ENCODE data around the gene ATP6V1E1. TPM values are rescaled to one million over a fixed set of nuclear protein-coding genes. Genes with fewer than 3 reads are reported as not detected.

ATP6V1E1 gene
- total RNA-seq, 2 donors from 2014 or later: 129 to 144 TPM

DNA sequence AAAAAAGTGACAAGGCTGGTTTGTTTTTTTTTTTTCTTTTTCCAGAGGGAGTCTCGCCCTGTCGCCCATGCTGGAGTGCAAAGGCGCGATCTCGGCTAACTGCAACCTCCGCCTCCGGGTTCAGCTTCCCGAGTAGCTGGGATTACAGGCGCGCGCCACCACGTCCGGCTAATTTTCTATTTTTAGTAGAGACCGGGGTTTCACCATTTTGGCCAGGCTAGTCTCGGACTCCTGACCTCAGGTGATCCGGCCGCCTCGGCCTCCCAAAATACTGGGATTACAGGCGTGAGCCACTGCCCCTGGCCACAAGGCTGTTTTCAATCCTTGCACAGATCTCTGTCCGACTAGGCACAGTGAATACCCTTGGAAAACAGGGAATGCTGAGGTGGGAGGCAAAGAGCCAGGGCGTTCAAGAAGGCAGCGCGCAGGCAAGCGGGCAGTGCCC is 566 bp downstream of the ATP6V1E1 start:
- Histone ChIP-seq H3K4me3 (ENCODE audit: low read length) (peak overlapping the region; percentile 96), H3K9ac (ENCODE audit: extremely low read depth, low read length, poor library complexity, severe bottlenecking) (peak overlapping the region; percentile 98), H3K27ac (ENCODE audit: low read depth, low read length) (no peak overlapping the region), H3K4me1 (ENCODE audit: control insufficient read depth, insufficient read depth, low read length) (no peaks in the 10 kb centered on the region), H3K9me3 (ENCODE audit: control insufficient read depth, low read length) (no peaks in the 10 kb centered on the region), H3K36me3 (ENCODE audit: control insufficient read depth, insufficient read depth, low read length) (peaks cover 7% of the 10 kb centered on the region), H3K27me3 (ENCODE audit: control insufficient read depth, insufficient read depth, low read length, poor library complexity, severe bottlenecking) (no peaks in the 10 kb centered on the region)
- DNase-seq: no peak
- Mint-ChIP-seq H3K27ac (peak overlapping the region; percentile 99), H3K9me3 (no peaks in the 10 kb centered on the region), H3K36me3 (ENCODE audit: low read depth) (peaks cover 21% of the 10 kb centered on the region), H3K4me3 (peak overlapping the region; percentile 95), H3K4me1 (peaks cover under 1% of the 10 kb centered on the region), H3K27me3 (ENCODE audit: insufficient read depth) (no peaks in the 10 kb centered on the region)
- no peak for TF ChIP-seq CTCF (conservative IDR thresholded peaks at IDR 0.05)
- 22 to 25% methylated on average over 20 to 24 of the region's 24 CpGs for WGBS, 2 experiments (ENCODE audit: insufficient coverage in 1 of 2, insufficient read length in 1 of 2)

GRCh38 chr22:17613280-17613679 is 15.3 kb downstream of the ATP6V1E1 start:
- Mint-ChIP-seq H3K27me3 (ENCODE audit: insufficient read depth) (no peaks in the 10 kb centered on the region), H3K27ac (no peak overlapping the region), H3K4me1 (peaks cover 6% of the 10 kb centered on the region), H3K4me3 (no peak overlapping the region), H3K9me3 (no peaks in the 10 kb centered on the region), H3K36me3 (ENCODE audit: low read depth) (peaks cover 59% of the 10 kb centered on the region)
- H3K4me3 ChIP-seq (ENCODE audit: low read length): no peak overlapping the region
- WGBS, 2 experiments (ENCODE audit: insufficient coverage in 1 of 2, insufficient read length in 1 of 2): 99 to 100% methylated on average over 5 to 6 of the region's 7 CpGs
- TF ChIP-seq CTCF (conservative IDR thresholded peaks at IDR 0.05): no peak
- H3K9me3 ChIP-seq (ENCODE audit: control insufficient read depth, low read length): no peaks in the 10 kb centered on the region
- H3K27ac ChIP-seq (ENCODE audit: low read depth, low read length): no peak overlapping the region
- peaks cover 52% of the 10 kb centered on the region for H3K36me3 ChIP-seq (ENCODE audit: control insufficient read depth, insufficient read depth, low read length)
- no peaks in the 10 kb centered on the region for H3K4me1 ChIP-seq (ENCODE audit: control insufficient read depth, insufficient read depth, low read length)
- H3K27me3 ChIP-seq (ENCODE audit: control insufficient read depth, insufficient read depth, low read length, poor library complexity, severe bottlenecking): no peaks in the 10 kb centered on the region
- DNase-seq: no peak
- H3K9ac ChIP-seq (ENCODE audit: extremely low read depth, low read length, poor library complexity, severe bottlenecking): no peak overlapping the region

- no peak overlapping the region for H3K9ac ChIP-seq (ENCODE audit: extremely low read depth, low read length, poor library complexity, severe bottlenecking)
- Mint-ChIP-seq H3K4me1 (peaks cover 6% of the 10 kb centered on the region), H3K36me3 (ENCODE audit: low read depth) (peaks cover 50% of the 10 kb centered on the region), H3K27me3 (ENCODE audit: insufficient read depth) (no peaks in the 10 kb centered on the region), H3K4me3 (no peak overlapping the region), H3K27ac (no peak overlapping the region), H3K9me3 (no peaks in the 10 kb centered on the region)
- no peak for TF ChIP-seq CTCF (conservative IDR thresholded peaks at IDR 0.05)
- DNase-seq: no peak
- H3K36me3 ChIP-seq (ENCODE audit: control insufficient read depth, insufficient read depth, low read length): peaks cover 54% of the 10 kb centered on the region
- H3K27ac ChIP-seq (ENCODE audit: low read depth, low read length): no peak overlapping the region
- no peaks in the 10 kb centered on the region for H3K27me3 ChIP-seq (ENCODE audit: control insufficient read depth, insufficient read depth, low read length, poor library complexity, severe bottlenecking)
- 70 to 72% methylated on average over 3 of the region's 3 CpGs for WGBS, 2 experiments (ENCODE audit: insufficient coverage in 1 of 2, insufficient read length in 1 of 2)
- H3K4me1 ChIP-seq (ENCODE audit: control insufficient read depth, insufficient read depth, low read length): no peaks in the 10 kb centered on the region
- H3K9me3 ChIP-seq (ENCODE audit: control insufficient read depth, low read length): no peaks in the 10 kb centered on the region
- no peak overlapping the region for H3K4me3 ChIP-seq (ENCODE audit: low read length)
Observed at GRCh38 chr22:17612057-17612456, 16.5 kb downstream of the ATP6V1E1 start.

Data from endodermal cell (in vitro differentiated cells).